ENCODE results near the gene APOBEC3C. TPM values are rescaled to one million over a fixed set of nuclear protein-coding genes. Genes with fewer than 3 reads are reported as not detected.
"Not testable (repeated sequence)": the region's sequence is repeated elsewhere in the genome, so short reads cannot be mapped to it uniquely, and the experiment has no call there.

Gene APOBEC3C
- total and polyA plus RNA-seq, 8 donors: 1.2 to 15.4 (median 7.7) TPM

GRCh38 chr22:39030705-39031104, 16.6 kb downstream of the APOBEC3C start:
- DNase-seq: no peak
- H3K9me3 ChIP-seq: no peaks in the 10 kb centered on the region
- WGBS, 5 donors: 92 to 96% (median 93%) methylated on average over 14 of the region's 14 CpGs
- no peak overlapping the region for H3K4me3 ChIP-seq
- no peaks in the 10 kb centered on the region for H3K27me3 ChIP-seq
- intact Hi-C loops (cut with DNase I; ENCODE audit: low total_unique reads): no loop called here
- no peak for TF ChIP-seq EP300 (IDR thresholded peaks at IDR 0.05)
- TF ChIP-seq POLR2A (IDR thresholded peaks at IDR 0.05): no peak
- TF ChIP-seq POLR2AphosphoS5 (IDR thresholded peaks at IDR 0.05): no peak
- peaks cover 0 to 3% (median under 1%) of the 10 kb centered on the region in 4 donors for H3K36me3 ChIP-seq
- no peaks in the 10 kb centered on the region for H3K4me1 ChIP-seq
- no peak overlapping the region for H3K27ac ChIP-seq

- DNase-seq; H3K4me1 ChIP-seq; H3K27me3 ChIP-seq; H3K27ac ChIP-seq; H3K9me3 ChIP-seq; H3K4me3 ChIP-seq; intact Hi-C loops (cut with DNase I; ENCODE audit: low total_unique reads); H3K36me3 ChIP-seq: not testable (repeated sequence)
- WGBS, 5 donors: 60 to 70% (median 64%) methylated on average over 14 to 18 of the region's 18 CpGs
Observed at GRCh38 chr22:39031434-39032295, 17.6 kb downstream of the APOBEC3C start.

DNA sequence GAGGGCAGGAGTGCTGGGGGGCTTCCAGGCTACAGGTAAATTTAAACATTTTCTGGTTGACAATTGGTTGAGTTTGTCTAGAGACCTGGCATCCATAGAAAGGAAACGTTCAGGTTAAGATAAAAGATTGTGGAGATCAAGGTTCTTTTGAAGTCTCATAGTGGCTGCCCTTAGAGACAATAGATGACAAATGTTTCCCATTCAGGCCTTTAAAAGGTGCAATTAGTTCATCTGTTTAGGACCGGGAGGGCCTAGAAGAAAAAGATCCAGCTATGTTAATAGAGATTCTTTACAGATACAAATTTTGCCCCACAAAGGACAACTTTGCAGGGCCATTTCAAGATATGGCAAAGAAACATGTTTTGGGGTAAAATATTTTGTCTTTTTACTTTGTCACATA, 23.0 kb downstream of the APOBEC3C start:
- H3K4me3 ChIP-seq; H3K9me3 ChIP-seq; H3K27ac ChIP-seq; H3K27me3 ChIP-seq; intact Hi-C loops (cut with DNase I; ENCODE audit: low total_unique reads); DNase-seq; H3K36me3 ChIP-seq: not testable (repeated sequence)
- peaks cover 7 to 22% (median 13%) of the 10 kb centered on the region in 4 donors for H3K4me1 ChIP-seq
- 22 to 53% (median 34%) methylated on average over 2 of the region's 2 CpGs for WGBS, 5 donors

DNA sequence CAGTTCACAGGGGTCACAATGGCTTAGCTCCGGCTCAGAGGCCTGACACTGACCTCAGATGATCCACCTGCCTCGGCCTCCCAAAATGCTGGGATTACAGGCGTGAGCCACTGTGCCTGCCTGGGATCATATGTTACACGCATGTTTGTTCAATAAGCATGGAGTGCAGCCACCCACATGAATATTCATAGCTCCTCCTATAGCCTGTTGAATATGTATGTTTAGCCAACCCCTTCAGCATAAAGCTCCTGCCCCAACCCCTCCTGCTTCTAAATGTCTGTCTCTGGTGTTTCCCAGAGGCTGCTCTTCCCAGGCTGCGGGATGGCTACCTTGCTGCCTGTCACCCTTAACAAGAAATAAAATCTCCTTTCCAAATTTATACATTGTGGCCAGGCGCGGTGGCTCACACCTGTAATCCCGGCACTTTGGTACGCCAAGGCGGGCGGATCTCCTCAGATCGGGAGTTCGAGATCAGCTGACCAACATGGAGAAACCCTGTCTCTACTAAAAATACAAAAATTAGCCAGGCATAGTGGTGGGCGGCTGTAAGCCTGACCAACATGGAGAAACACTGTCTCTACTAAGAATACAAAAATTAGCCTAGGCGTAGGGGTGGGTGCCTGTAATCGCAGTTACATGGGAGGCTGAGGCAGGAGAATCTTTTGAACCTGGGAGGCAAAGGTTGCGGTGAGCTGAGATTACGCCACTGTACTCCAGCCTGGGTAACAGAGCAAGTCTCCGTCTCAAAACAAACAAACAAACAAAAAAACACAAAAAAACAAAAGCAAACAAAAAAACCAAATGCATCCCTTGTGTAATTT, 25.5 kb downstream of the APOBEC3C start:
- TF ChIP-seq POLR2AphosphoS5 (IDR thresholded peaks at IDR 0.05) (no peak), POLR2A (IDR thresholded peaks at IDR 0.05) (no peak), EP300 (IDR thresholded peaks at IDR 0.05) (no peak)
- TF ChIP-seq, protein P1, sequence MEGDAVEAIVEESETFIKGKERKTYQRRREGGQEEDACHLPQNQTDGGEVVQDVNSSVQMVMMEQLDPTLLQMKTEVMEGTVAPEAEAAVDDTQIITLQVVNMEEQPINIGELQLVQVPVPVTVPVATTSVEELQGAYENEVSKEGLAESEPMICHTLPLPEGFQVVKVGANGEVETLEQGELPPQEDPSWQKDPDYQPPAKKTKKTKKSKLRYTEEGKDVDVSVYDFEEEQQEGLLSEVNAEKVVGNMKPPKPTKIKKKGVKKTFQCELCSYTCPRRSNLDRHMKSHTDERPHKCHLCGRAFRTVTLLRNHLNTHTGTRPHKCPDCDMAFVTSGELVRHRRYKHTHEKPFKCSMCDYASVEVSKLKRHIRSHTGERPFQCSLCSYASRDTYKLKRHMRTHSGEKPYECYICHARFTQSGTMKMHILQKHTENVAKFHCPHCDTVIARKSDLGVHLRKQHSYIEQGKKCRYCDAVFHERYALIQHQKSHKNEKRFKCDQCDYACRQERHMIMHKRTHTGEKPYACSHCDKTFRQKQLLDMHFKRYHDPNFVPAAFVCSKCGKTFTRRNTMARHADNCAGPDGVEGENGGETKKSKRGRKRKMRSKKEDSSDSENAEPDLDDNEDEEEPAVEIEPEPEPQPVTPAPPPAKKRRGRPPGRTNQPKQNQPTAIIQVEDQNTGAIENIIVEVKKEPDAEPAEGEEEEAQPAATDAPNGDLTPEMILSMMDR (IDR thresholded peaks at IDR 0.05): no peak
- no peak for DNase-seq
- Histone ChIP-seq H3K27ac (peak overlapping the region in 4 of 5 donors; percentile 89 to 94 (median 90)), H3K36me3 (peaks cover 0 to 10% (median 9%) of the 10 kb centered on the region in 4 donors), H3K4me3 (peak overlapping the region in 1 of 4 donors; percentile 63), H3K9me3 (no peaks in the 10 kb centered on the region), H3K27me3 (no peaks in the 10 kb centered on the region), H3K4me1 (peaks cover 8 to 23% (median 16%) of the 10 kb centered on the region in 4 donors)
- WGBS, 5 donors: 88 to 92% (median 90%) methylated on average over 19 of the region's 19 CpGs
- intact Hi-C loops (cut with DNase I; ENCODE audit: low total_unique reads): no loop called here

- H3K9me3 ChIP-seq; intact Hi-C loops (cut with DNase I; ENCODE audit: low total_unique reads); DNase-seq; H3K27me3 ChIP-seq: not testable (repeated sequence)
- Histone ChIP-seq H3K4me1 (peaks cover 8 to 23% (median 16%) of the 10 kb centered on the region in 4 donors), H3K27ac (peak overlapping the region; percentile 70 to 94 (median 90)), H3K4me3 (peak overlapping the region; percentile 59 to 75 (median 61)), H3K36me3 (peaks cover 0 to 14% (median 10%) of the 10 kb centered on the region in 4 donors)
- 30 to 39% (median 35%) methylated on average over 6 to 14 of the region's 14 CpGs for WGBS, 5 donors
Observed at GRCh38 chr22:39040155-39040537, 26.1 kb downstream of the APOBEC3C start.

DNA sequence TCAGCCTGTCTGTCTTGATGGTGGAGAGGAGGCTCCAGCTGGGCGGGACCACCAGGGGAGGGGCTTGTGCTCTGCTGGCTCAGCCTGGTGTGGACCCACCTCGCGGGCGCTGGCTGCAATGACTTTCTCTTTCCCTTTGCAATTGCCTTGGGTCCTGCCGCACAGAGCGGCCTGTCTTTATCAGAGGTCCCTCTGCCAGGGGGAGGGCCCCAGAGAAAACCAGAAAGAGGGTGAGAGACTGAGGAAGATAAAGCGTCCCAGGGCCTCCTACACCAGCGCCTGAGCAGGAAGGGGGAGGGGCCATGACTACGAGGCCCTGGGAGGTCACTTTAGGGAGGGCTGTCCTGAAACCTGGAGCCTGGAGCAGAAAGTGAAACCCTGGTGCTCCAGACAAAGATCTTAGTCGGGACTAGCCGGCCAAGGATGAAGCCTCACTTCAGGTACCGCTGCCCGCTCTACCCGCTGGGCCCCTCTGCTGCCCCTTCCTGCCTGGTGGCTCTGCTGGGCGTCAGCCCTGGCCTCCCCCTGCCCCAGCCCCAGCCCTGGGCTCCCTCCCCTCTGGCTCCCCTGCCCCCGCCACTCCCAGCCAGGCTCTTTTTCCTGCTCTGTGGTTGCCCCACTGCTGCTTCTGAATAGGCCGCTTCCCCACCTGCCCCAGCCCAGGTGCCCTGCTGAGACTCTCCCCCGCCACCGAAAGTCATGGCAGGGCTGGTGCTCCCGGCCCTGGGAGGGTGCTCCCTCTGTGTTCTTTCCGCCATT, 26.7 kb downstream of the APOBEC3C start, which contains the start of gene APOBEC3F:
Gene APOBEC3F (plus strand): TSS at position 327 of the 759 bp plus-strand sequence. CDS start 97 bp downstream, at position 424.
- H3K27me3 ChIP-seq; intact Hi-C loops (cut with DNase I; ENCODE audit: low total_unique reads); H3K9me3 ChIP-seq: not testable (repeated sequence)
- Histone ChIP-seq H3K36me3 (peaks cover 0 to 20% (median 14%) of the 10 kb centered on the region in 4 donors), H3K4me1 (peaks cover 8 to 23% (median 16%) of the 10 kb centered on the region in 4 donors), H3K4me3 (peak within 1 kb of the TSS; percentile 59 to 75 (median 61)), H3K27ac (peak within 1 kb of the TSS; percentile 70 to 94 (median 90))
- 0 to 2% (median 1%) methylated on average over 15 to 21 of the region's 21 CpGs for WGBS, 5 donors
- TF ChIP-seq POLR2AphosphoS5 (IDR thresholded peaks at IDR 0.05): peak in 2 of 3 donors; percentile 61 to 67
- peak; percentile 71 to 77 for DNase-seq

All from stomach (tissue), 9 donors.